Subcutaneous adipose tissue (tissue), 4 donors: ENCODE data around the gene MAP2K6. TPM values are rescaled to one million over a fixed set of nuclear protein-coding genes. Genes with fewer than 3 reads are reported as not detected.

ENCODE experiments used
- CTCF ChIP-seq: fragments of 450-650 bp; IDR thresholded peaks from one replicate; pipeline ENCODE4 v1.5.1; 2016; ENCODE audit warnings: low read depth, mild to moderate bottlenecking, control low read depth, antibody characterized with exemption, moderate library complexity
- total RNA-seq, 4 donors: library from RNA; depleted of rRNA; stranded (reverse); fragments of >200 nt; gene quantifications; one replicate each; pipeline ENCODE4 v1.1.0, GENCODE V29; 2016

MAP2K6 gene
- total RNA-seq, 4 donors from 2014 or later: 6.0 to 13.7 (median 9.5) TPM

GRCh38 chr17:69448431-69449102 is 34.1 kb downstream of the MAP2K6 start:
- TF ChIP-seq CTCF: no peak

- TF ChIP-seq CTCF: no peak
These were observed 35.6 kb downstream of the MAP2K6 start for GRCh38 chr17:69450131-69450530.

GRCh38 chr17:69450918-69451317 is 36.4 kb downstream of the MAP2K6 start:
- no peak for TF ChIP-seq CTCF

- TF ChIP-seq CTCF: no peak
These were observed 37.2 kb downstream of the MAP2K6 start for GRCh38 chr17:69451416-69452394.

GRCh38 chr17:69452664-69453260 is 38.3 kb downstream of the MAP2K6 start:
- TF ChIP-seq CTCF: no peak

GRCh38 chr17:69454051-69454450 is 39.6 kb downstream of the MAP2K6 start:
- TF ChIP-seq CTCF: no peak

- no peak for TF ChIP-seq CTCF
These were observed 40.5 kb downstream of the MAP2K6 start for GRCh38 chr17:69455040-69455439.
